Suppressor macrophage treated with lipopolysaccharide for 1 hour (primary cell): ENCODE measurements around the gene MAPK12.

Experiments
- DNase-seq, 3 donors: peaks; one replicate each; pipeline ENCODE4 v3.0.0-alpha.2; 2020 to 2022

Gene MAPK12

DNA sequence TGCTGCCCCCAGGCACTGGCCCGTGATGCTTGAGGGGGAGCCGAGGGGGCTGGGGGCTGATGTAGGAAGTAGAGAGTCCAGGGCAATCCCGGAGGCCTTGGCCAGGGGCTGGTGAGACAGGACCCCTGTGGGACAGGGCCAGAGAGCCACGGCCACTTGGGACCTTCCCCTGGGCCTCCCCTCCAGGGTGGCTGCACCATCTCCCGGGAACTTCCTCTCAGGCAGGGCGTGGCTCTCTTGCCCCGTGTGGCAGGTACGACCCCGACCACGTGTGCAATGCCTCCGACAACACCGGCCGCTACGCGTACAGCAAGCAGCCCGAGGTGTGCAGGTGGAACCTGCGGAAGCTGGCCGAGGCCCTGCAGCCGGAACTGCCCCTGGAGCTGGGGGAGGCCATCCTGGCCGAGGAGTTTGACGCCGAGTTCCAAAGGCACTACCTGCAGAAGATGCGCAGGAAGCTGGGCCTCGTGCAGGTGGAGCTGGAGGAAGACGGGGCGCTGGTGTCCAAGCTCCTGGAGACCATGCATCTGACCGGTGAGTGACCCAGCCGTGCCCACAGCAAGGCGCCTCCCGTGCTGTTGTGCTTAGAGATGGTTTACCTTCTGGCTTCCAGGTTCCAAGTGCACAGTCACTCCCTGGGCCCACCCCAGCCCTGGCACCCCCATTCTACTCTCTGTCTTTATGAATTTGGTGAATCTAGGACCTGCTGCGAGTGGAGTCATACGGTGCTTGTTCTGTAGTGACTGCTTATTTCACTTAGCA, 50.9 kb downstream of the MAPK12 start:
- no peak for DNase-seq

- peak; percentile 77 to 85 (median 84) for DNase-seq
Observed at GRCh38 chr22:50209893-50210292, 51.6 kb downstream of the MAPK12 start.

DNA sequence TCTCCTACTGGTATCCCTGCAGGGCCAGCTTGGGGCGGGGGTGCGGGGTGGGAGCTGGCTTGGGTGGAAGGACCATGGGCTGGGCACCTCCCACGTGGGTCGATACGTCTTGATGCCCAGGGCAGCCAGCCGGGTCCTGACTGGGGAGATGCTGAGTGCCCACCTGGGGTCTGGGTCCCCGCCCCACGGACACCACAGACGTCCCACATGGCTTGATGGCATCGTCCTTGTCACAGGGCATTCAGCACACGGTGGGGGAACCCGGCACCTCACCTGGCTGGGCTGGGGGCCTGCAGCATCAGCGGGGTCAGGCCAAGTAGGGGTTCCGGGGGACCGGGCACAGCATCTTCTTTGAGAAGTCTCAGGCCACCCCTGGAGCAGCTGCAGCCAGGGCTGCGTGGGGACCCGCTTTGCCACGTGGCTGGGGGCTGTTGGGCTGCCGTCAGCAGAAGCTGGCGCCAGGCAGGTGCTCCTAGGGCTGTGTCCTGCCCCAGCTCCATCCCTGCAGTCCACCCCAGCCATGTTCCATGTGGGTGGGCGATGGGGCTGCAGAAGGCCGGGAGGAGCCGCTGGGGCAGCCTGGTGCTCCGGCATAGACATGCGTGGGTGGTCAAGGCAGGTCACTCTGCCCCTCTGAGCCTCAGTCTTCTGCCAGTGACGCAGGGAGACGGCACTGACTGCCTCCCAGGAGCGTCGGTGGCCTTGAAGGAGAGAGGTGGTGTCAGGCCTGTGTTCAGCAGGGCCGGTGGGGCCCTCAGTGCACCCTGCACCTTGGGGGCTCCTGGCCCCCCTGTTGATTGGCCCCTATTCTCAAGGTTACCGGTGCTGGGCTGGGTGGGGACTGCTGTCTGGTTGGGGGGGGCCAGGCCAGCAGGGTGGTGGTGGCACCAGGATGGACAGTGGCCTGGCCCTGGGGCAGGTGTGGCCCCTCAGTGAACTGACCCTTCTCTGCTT, 52.3 kb downstream of the MAPK12 start:
- DNase-seq, result no peak

GRCh38 chr22:50208430-50208938, 53.0 kb downstream of the MAPK12 start:
- no peak for DNase-seq

DNA sequence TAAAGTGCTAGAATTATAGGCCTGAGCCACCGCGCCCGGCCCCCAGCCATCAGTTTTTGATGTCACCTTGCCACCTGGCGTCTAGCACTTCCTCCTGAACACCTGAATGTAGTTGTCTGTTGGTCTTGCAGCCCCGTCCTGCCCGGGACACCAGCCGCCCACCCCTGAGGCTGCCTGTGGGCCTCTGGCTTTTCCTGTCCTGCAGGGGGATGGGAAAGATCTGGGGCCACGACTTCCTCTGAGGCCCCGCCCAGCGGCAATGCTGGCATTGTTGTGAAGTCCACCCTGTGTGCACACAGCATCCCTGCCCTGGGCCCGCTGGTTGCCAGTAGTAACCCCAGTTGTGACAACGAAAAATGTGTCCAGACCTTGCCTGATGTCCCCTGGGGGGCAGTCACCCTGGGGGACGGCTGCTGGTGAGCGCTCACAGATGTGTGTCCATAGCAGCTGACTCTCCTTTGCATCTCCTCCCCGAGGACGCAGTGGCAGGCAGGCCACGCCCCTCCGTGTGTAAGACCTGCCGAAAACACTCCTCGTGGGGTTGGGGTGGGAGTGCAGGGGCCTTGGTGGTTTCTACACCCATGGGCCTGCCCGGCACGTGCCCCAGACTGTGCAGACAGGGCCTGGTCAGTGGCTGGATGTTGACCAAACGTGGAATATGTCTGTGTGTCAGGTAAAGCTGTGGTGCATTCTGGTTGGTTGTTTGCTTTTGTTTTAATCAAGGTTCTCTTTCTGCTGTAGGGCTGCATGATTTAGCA, 53.9 kb downstream of the MAPK12 start:
- DNase-seq, result no peak

DNA sequence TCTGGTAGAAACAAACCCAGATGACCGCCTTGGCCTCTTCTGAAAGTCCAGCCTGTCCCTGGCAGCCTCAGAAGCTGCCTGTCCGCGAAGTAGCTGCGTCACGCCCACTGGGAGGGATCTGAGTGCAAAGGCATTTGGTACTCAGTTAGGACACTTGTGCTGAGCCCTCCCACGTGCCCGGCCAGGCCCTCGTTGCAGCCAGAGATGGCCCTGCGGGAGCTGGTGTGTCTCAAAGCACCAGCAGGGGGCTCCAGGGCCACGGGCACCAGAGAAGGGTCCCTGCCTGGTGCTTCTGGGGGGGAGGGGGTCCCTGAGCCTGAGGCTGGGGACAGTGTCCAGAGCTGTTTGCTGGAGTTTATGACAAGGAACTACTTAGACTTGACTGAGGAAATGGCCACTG, 54.9 kb downstream of the MAPK12 start:
- DNase-seq, result peak in 2 of 3 donors; percentile 40 to 63

GRCh38 chr22:50205781-50206569, 55.5 kb downstream of the MAPK12 start:
- no peak for DNase-seq

- DNase-seq, result peak in 1 of 3 donors; percentile 30
Observed at GRCh38 chr22:50204998-50205397, 56.5 kb downstream of the MAPK12 start.

GRCh38 chr22:50204571-50204970, 56.9 kb downstream of the MAPK12 start:
- peak; percentile 45 to 72 (median 68) for DNase-seq

GRCh38 chr22:50203288-50203687, 58.2 kb downstream of the MAPK12 start:
- no peak for DNase-seq
